ENCODE measurements around the gene MPC1L. TPM values are rescaled to one million over a fixed set of nuclear protein-coding genes. Genes with fewer than 3 reads are reported as not detected.

Gene MPC1L
- total RNA-seq, 4 donors from 2014 or later = not detected

GRCh38 chrX:40622479-40623138, 619 bp upstream of the MPC1L start:
- no peaks in the 10 kb centered on the region for H3K27me3 ChIP-seq
- no peaks in the 10 kb centered on the region for H3K4me1 ChIP-seq
- no peaks in the 10 kb centered on the region for H3K9me3 ChIP-seq
- 67% methylated on average over 1 to 2 of the region's 18 CpGs for WGBS, 2 donors (ENCODE audit: low coverage in 1 of 2)
- H3K4me3 ChIP-seq = no peak overlapping the region
- TF ChIP-seq CTCF (IDR thresholded peaks at IDR 0.05) (no peak), EP300 (IDR thresholded peaks at IDR 0.05) (no peak), POLR2A (IDR thresholded peaks at IDR 0.05) (no peak), POLR2AphosphoS5 (IDR thresholded peaks at IDR 0.05) (no peak)
- H3K27ac ChIP-seq = no peak overlapping the region
- ATAC-seq = no peak
- H3K36me3 ChIP-seq = peaks cover 0 to 7% of the 10 kb centered on the region in 2 donors

GRCh38 chrX:40623665-40624064, 437 bp downstream of the MPC1L start:
- Histone ChIP-seq H3K4me3 (no peak overlapping the region), H3K4me1 (no peaks in the 10 kb centered on the region), H3K36me3 (peaks cover 0 to 17% of the 10 kb centered on the region in 2 donors), H3K9me3 (no peaks in the 10 kb centered on the region), H3K27me3 (no peaks in the 10 kb centered on the region), H3K27ac (no peak overlapping the region)
- ATAC-seq = no peak
- no peak for TF ChIP-seq POLR2AphosphoS5 (IDR thresholded peaks at IDR 0.05)
- no peak for TF ChIP-seq CTCF (IDR thresholded peaks at IDR 0.05)
- no peak for TF ChIP-seq EP300 (IDR thresholded peaks at IDR 0.05)
- no peak for TF ChIP-seq POLR2A (IDR thresholded peaks at IDR 0.05)
- WGBS, 2 donors (ENCODE audit: low coverage in 1 of 2) = 78 to 100% methylated on average over 3 of the region's 32 CpGs

DNA sequence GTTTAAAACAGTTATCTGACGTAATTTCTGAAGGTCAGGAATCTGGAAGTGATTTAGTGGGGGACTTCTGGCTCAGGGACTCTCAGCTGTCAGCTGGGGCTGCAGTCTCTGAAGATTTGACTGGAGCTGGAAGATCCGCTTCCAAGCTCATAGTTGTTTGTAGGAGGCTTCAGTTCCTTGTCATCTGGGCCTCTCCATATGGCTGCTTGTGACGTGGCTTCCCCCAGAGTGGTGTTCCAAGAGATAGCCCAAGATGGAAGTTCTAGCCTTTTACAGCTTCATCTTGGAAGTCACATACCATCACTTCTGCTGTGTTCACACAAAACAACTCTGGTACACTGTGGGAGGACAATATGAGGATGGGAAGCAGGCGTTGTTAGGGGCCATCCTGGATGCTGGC, 2.1 kb downstream of the MPC1L start:
- no peak for ATAC-seq
- Histone ChIP-seq H3K9me3 (no peaks in the 10 kb centered on the region), H3K4me1 (no peaks in the 10 kb centered on the region), H3K27ac (no peak overlapping the region), H3K27me3 (no peaks in the 10 kb centered on the region), H3K36me3 (peaks cover 0 to 33% of the 10 kb centered on the region in 2 donors), H3K4me3 (no peak overlapping the region)
- WGBS, 2 donors (ENCODE audit: low coverage in 1 of 2) = 75 to 100% methylated on average over 1 to 2 of the region's 4 CpGs
- no peak for TF ChIP-seq EP300 (IDR thresholded peaks at IDR 0.05)
- TF ChIP-seq CTCF (IDR thresholded peaks at IDR 0.05) = no peak
- TF ChIP-seq POLR2A (IDR thresholded peaks at IDR 0.05) = no peak
- no peak for TF ChIP-seq POLR2AphosphoS5 (IDR thresholded peaks at IDR 0.05)

DNA sequence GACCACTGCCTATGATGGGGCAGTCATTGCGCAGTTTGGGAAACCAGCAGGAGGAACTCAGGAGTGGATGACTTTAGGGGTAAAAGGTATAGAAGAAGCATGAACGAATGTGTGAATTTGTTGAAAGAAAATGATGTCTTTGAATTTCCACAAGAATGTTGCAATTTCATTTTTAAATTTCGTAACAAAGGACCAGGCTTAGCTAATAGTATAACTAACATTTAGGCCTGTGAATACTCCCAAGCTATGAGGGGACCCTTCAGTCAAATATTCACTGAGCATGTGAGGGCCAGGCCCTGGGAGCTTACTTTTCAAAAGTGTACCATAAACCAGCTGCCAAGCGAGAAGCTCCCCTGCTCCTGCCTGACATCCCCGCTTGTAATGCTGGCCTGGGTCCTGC, 5.3 kb downstream of the MPC1L start:
- Histone ChIP-seq H3K36me3 (peaks cover 0 to 57% of the 10 kb centered on the region in 2 donors), H3K27ac (no peak overlapping the region), H3K9me3 (no peaks in the 10 kb centered on the region), H3K4me1 (no peaks in the 10 kb centered on the region), H3K27me3 (no peaks in the 10 kb centered on the region), H3K4me3 (no peak overlapping the region)
- WGBS, 2 donors (ENCODE audit: low coverage in 1 of 2) = 84 to 100% methylated on average over 3 to 4 of the region's 5 CpGs
- TF ChIP-seq EP300 (IDR thresholded peaks at IDR 0.05) (no peak), CTCF (IDR thresholded peaks at IDR 0.05) (no peak), POLR2A (IDR thresholded peaks at IDR 0.05) (no peak), POLR2AphosphoS5 (IDR thresholded peaks at IDR 0.05) (no peak)
- ATAC-seq = no peak

DNA sequence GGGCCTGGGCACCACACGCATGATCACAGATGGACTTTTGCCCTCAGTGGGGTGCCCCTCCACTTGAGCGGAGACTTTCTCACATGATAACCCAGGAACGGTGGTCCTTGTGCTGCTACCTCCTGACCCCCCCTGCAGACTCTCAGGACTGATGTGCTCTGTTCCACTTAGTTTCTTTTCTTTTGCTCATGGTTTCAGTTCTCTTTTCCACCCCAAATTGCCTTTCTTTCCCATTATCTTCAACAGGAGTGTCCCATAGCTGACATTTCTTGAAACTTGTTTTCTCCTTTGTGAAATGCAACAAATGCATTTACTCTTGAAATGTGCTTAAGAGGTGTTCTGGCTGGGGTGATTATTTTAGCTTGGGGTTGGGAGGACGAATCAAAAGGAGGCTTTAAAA, 9.0 kb downstream of the MPC1L start:
- H3K36me3 ChIP-seq = peaks cover 0 to 91% of the 10 kb centered on the region in 2 donors
- WGBS, 2 donors (ENCODE audit: low coverage in 1 of 2) = 100% methylated on average over 3 of the region's 4 CpGs
- TF ChIP-seq POLR2A (IDR thresholded peaks at IDR 0.05) (no peak), POLR2AphosphoS5 (IDR thresholded peaks at IDR 0.05) (no peak), CTCF (IDR thresholded peaks at IDR 0.05) (no peak), EP300 (IDR thresholded peaks at IDR 0.05) (no peak)

More for the DNA sequence above, 9.0 kb downstream of the MPC1L start:
- Histone ChIP-seq H3K4me1 (no peaks in the 10 kb centered on the region), H3K4me3 (no peak overlapping the region), H3K27ac (no peak overlapping the region), H3K9me3 (no peaks in the 10 kb centered on the region), H3K27me3 (no peaks in the 10 kb centered on the region)
- ATAC-seq = no peak
